ENCODE measurements around the gene ZNF358.

DNA sequence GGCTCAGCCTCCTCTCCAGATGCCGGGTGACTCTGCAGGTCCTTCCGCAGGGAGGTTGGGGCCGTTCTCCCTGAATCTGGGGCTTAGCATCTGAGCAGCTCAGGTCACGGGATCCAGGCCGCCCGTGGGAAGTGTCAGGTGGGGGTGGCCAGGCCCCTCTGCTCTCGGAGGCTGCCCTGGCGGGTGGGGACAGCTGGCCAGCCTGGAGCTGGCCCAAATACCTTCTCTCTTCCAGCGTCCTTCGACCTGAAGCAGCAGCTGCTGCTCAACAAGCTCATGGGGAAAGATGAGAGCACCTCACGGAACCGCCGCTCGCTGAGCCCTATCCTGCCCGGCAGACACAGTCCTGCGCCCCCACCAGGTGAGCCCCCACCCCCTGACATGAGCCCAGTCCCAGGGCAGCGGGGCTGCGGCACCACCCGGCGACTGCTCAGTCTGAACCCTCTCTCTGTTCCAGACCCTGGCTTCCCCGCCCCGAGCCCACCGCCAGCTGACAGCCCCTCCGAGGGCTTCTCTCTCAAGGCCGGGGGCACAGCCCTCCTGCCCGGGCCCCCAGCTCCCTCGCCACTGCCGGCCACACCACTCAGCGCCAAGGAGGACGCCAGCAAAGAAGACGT is 46.1 kb upstream of the ZNF358 start:
- TF ChIP-seq, protein P1, sequence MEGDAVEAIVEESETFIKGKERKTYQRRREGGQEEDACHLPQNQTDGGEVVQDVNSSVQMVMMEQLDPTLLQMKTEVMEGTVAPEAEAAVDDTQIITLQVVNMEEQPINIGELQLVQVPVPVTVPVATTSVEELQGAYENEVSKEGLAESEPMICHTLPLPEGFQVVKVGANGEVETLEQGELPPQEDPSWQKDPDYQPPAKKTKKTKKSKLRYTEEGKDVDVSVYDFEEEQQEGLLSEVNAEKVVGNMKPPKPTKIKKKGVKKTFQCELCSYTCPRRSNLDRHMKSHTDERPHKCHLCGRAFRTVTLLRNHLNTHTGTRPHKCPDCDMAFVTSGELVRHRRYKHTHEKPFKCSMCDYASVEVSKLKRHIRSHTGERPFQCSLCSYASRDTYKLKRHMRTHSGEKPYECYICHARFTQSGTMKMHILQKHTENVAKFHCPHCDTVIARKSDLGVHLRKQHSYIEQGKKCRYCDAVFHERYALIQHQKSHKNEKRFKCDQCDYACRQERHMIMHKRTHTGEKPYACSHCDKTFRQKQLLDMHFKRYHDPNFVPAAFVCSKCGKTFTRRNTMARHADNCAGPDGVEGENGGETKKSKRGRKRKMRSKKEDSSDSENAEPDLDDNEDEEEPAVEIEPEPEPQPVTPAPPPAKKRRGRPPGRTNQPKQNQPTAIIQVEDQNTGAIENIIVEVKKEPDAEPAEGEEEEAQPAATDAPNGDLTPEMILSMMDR (IDR thresholded peaks at IDR 0.05; ENCODE audit: low read depth, low read length, poor library complexity, severe bottlenecking): no peak
- TF ChIP-seq EZH2phosphoT487 (IDR thresholded peaks at IDR 0.05; ENCODE audit: borderline replicate concordance, low read length): no peak

Measured in DOHH2 (cell line).